Endothelial cell of umbilical vein (primary cell): ENCODE results near the gene ZMPSTE24. TPM values are rescaled to one million over a fixed set of nuclear protein-coding genes. Genes with fewer than 3 reads are reported as not detected.

Source experiments
- BruUV-seq: library from RNA; stranded (reverse); fragments of 400-500 nt; replicated peaks from 2 replicates; lab custom pipeline; 2021; lab: Mats Ljungman, UMichigan
- CTCF ChIA-PET: fragments of 300-600, 350-600 bp; sonication (Branson Sonifier 250); formaldehyde crosslinking; loops from one replicate; lab custom pipeline; 2021; ENCODE audit warnings: antibody characterized with exemption, inconsistent platforms; lab: Charles Lee
- POLR2A ChIA-PET: fragments of 300-600, 350-600 bp; sonication (Branson Sonifier 250); formaldehyde crosslinking; loops from one replicate; lab custom pipeline; 2021; ENCODE audit warnings: antibody characterized with exemption, inconsistent platforms; lab: Charles Lee
- DNase-seq: peaks from one replicate; pipeline ENCODE4 v3.0.0-alpha.2; 2011; ENCODE audit warnings: low read depth, low spot score
- FAIRE-seq: peaks from 2 replicates; lab custom pipeline; 2011; peaks lifted over from hg19 to GRCh38; lab: Jason Lieb, UNC
- H2AFZ ChIP-seq: 2 replicates; pipeline ENCODE4 v1.6.0; 2012; ENCODE audit warnings: low read depth, low read length, control low read depth, inconsistent platforms
- H3K27ac ChIP-seq: 2 replicates; pipeline ENCODE4 v1.5.1; 2011; ENCODE audit warnings: low read depth, mild to moderate bottlenecking, control low read depth, low read length, moderate library complexity; ENCODE audit not compliant: insufficient read depth
- H3K27me3 ChIP-seq, 2 experiments: 2 replicates each; pipeline versions ENCODE4 v1.6.0 to v1.6.1; 2011; ENCODE audit warnings: low read length in 2 of 2, mixed read lengths in 1 of 2; ENCODE audit not compliant: control insufficient read depth in 2 of 2, insufficient read depth in 2 of 2
- H3K36me3 ChIP-seq, 2 experiments: 2 replicates in 1 of 2; 3 replicates in 1 of 2; pipeline ENCODE4 v1.5.1; 2011; ENCODE audit warnings: low read length in 2 of 2, mild to moderate bottlenecking in 1 of 2, moderate library complexity in 1 of 2; ENCODE audit not compliant: control insufficient read depth in 2 of 2, insufficient read depth in 2 of 2; ENCODE audit errors: extremely low read depth in 1 of 2
- H3K4me1 ChIP-seq: 3 replicates; pipeline ENCODE4 v1.5.1; 2011; ENCODE audit warnings: mild to moderate bottlenecking, low read length; ENCODE audit not compliant: control insufficient read depth, insufficient read depth; ENCODE audit errors: extremely low read depth
- H3K4me2 ChIP-seq: 2 replicates; pipeline ENCODE4 v1.6.1; 2011; ENCODE audit warnings: low read length, control low read depth, mixed read lengths; ENCODE audit not compliant: insufficient read depth
- H3K4me3 ChIP-seq, 3 experiments: fragments of 200-600 bp in 1 of 3; sonication (generic), shearing (Covaris generic) in 1 of 3; replicated peaks in 1 of 3; 2 replicates each; pipeline ENCODE4 v1.5.1; 2011 to 2016; ENCODE audit warnings: control low read depth in 3 of 3, low read length in 3 of 3, mild to moderate bottlenecking in 2 of 3, inconsistent platforms in 1 of 3, low read depth in 1 of 3, moderate library complexity in 1 of 3; ENCODE audit not compliant: insufficient read depth in 1 of 3
- H3K79me2 ChIP-seq: 2 replicates; pipeline ENCODE4 v1.6.0; 2012; ENCODE audit warnings: low read length, inconsistent platforms; ENCODE audit not compliant: control insufficient read depth, insufficient read depth
- H3K9ac ChIP-seq: replicated peaks from 2 replicates; pipeline ENCODE3; 2011; ENCODE audit warnings: low read length, control low read depth; ENCODE audit not compliant: insufficient read depth; ENCODE audit errors: extremely low read depth
- H3K9me1 ChIP-seq: replicated peaks from 3 replicates; pipeline ENCODE4 v1.6.0; 2011; ENCODE audit warnings: mild to moderate bottlenecking, low read length; ENCODE audit not compliant: control insufficient read depth, insufficient read depth; ENCODE audit errors: extremely low read depth
- H3K9me3 ChIP-seq: replicated peaks from 2 replicates; pipeline ENCODE4 v1.5.1; 2012; ENCODE audit warnings: low read length, inconsistent platforms; ENCODE audit not compliant: control insufficient read depth, insufficient read depth
- H4K20me1 ChIP-seq: replicated peaks from 2 replicates; pipeline ENCODE3; 2011; ENCODE audit warnings: mild to moderate bottlenecking, low read length; ENCODE audit not compliant: control insufficient read depth, insufficient read depth; ENCODE audit errors: extremely low read depth
- EZH2 ChIP-seq: IDR thresholded peaks from 2 replicates; pipeline ENCODE4 v1.6.1; 2012; ENCODE audit warnings: borderline replicate concordance, low read depth, mild to moderate bottlenecking, moderate library complexity, low read length, inconsistent platforms; ENCODE audit not compliant: severe bottlenecking
- FOS ChIP-seq: IDR thresholded peaks from 2 replicates; pipeline ENCODE4 v1.6.1; 2011; ENCODE audit warnings: mild to moderate bottlenecking, low read length, moderate library complexity, borderline replicate concordance; ENCODE audit not compliant: insufficient read depth
- JUN ChIP-seq: IDR thresholded peaks from 2 replicates; pipeline ENCODE4 v1.6.1; 2011; ENCODE audit warnings: borderline replicate concordance, low read depth; ENCODE audit not compliant: insufficient read length, insufficient read depth
- MAX ChIP-seq: IDR thresholded peaks from 2 replicates; pipeline ENCODE4 v1.6.1; 2011; ENCODE audit not compliant: insufficient read depth, insufficient read length
- POLR2A ChIP-seq: IDR thresholded peaks from 2 replicates; pipeline ENCODE4 v1.6.1; 2012; ENCODE audit warnings: low read depth, mild to moderate bottlenecking, control low read depth, low read length
- POLR2AphosphoS5 ChIP-seq: IDR thresholded peaks from 2 replicates; pipeline ENCODE4 v1.6.1; 2012; ENCODE audit warnings: low read depth, mild to moderate bottlenecking, control low read depth, low read length, moderate library complexity; ENCODE audit not compliant: insufficient read depth
- dilution Hi-C: fragments of 300-500 bp; cut with MboI; formaldehyde crosslinking; loops from one replicate; pipeline ENCODE4 v1.15.0; 2019; ENCODE audit warnings: low sequenced_read_pairs; ENCODE audit not compliant: extremely low pct_ligation_motif_present
- intact Hi-C: fragments of 100-400 bp; cut with micrococcal nuclease; formaldehyde crosslinking; loops from one replicate; pipeline ENCODE4 v1.10.0; 2022
- polyA plus RNA-seq, 4 experiments: library from polyadenylated mRNA; depleted of rRNA in 3 of 4; stranded (reverse) in 3 of 4; unstranded in 1 of 4; fragments of >200 nt; gene quantifications; 2 replicates each; pipeline versions ENCODE4 v1.2.1 to v1.2.3, GENCODE V29; 2011 to 2012; ENCODE audit warnings: missing spikeins in 1 of 4
- total RNA-seq: library from RNA; stranded (reverse); gene quantifications from 2 replicates; pipeline ENCODE4 v1.2.3, GENCODE V29; 2021

Gene ZMPSTE24
- total and polyA plus RNA-seq, 2 donors (not counting 3 experiments of a cell fraction or from before 2014, with no cell fraction given) = 16.9 to 44.7 TPM

- BruUV-seq = no TSS peak
- Histone ChIP-seq H2AFZ (no peak overlapping the region), H3K4me1 (no peaks in the 10 kb centered on the region), H3K27me3 (no peaks in the 10 kb centered on the region), H3K36me3 (no peaks in the 10 kb centered on the region), H3K27ac (no peak overlapping the region), H3K9me1 (no peaks in the 10 kb centered on the region), H3K79me2 (no peaks in the 10 kb centered on the region), H3K9me3 (no peaks in the 10 kb centered on the region), H3K4me3 (no peak overlapping the region), H4K20me1 (no peaks in the 10 kb centered on the region), H3K9ac (no peak overlapping the region), H3K4me2 (no peak overlapping the region)
- TF ChIP-seq POLR2A = no peak
- TF ChIP-seq FOS = no peak
- no peak for TF ChIP-seq EZH2
- no peak for TF ChIP-seq MAX
- TF ChIP-seq JUN = no peak
- FAIRE-seq = no peak
- ChIA-PET CTCF (interaction anchor here (0.7 to 1.1 kb wide), 2 partner anchors 20 to 178 kb away, joined by 3 read pairs; no protein-coding TSS in a partner anchor), POLR2A (no interaction called here)
- intact Hi-C loops (no loop called here), dilution Hi-C loops (no loop called here)
- no peak for DNase-seq
Measured at GRCh38 chr1:40226192-40226591, 31.8 kb upstream of the ZMPSTE24 start.

GRCh38 chr1:40232444-40232843 is 25.6 kb upstream of the ZMPSTE24 start:
- Histone ChIP-seq H4K20me1 (no peaks in the 10 kb centered on the region), H2AFZ (no peak overlapping the region), H3K9me1 (peaks cover 2% of the 10 kb centered on the region), H3K4me3 (no peak overlapping the region), H3K9ac (no peak overlapping the region), H3K36me3 (peaks cover 8% of the 10 kb centered on the region in 2 experiments), H3K4me1 (no peaks in the 10 kb centered on the region), H3K79me2 (no peaks in the 10 kb centered on the region), H3K9me3 (no peaks in the 10 kb centered on the region), H3K27ac (no peak overlapping the region), H3K27me3 (no peaks in the 10 kb centered on the region), H3K4me2 (no peak overlapping the region)
- dilution Hi-C loops (no loop called here), intact Hi-C loops (no loop called here)
- no TSS peak for BruUV-seq
- CTCF ChIA-PET = interaction anchor here (1.7 kb wide), 1 partner anchor 8 kb away, joined by 5 read pairs; no protein-coding TSS in a partner anchor
- FAIRE-seq (no peak), DNase-seq (no peak)
- no peak for TF ChIP-seq JUN
- no peak for TF ChIP-seq POLR2AphosphoS5
- POLR2A ChIA-PET = no interaction called here
